GM21825 (cell line): Measurements from ENCODE around the gene STARD13.

Experiments
- ATAC-seq: cut with Tn5 transposase; IDR thresholded peaks from one replicate; pipeline ENCODE4 v1.9.1; 2021; ENCODE audit warnings: mild to moderate bottlenecking, moderate library complexity; ENCODE audit not compliant: unreplicated experiment

The STARD13 gene

GRCh38 chr13:33153421-33154404, 131.8 kb downstream of the STARD13 start:
- no peak for ATAC-seq

- ATAC-seq: no peak
Measured at GRCh38 chr13:33152389-33152788, 133.2 kb downstream of the STARD13 start.

- ATAC-seq: no peak
Measured at GRCh38 chr13:33150662-33151061, 134.9 kb downstream of the STARD13 start.

DNA sequence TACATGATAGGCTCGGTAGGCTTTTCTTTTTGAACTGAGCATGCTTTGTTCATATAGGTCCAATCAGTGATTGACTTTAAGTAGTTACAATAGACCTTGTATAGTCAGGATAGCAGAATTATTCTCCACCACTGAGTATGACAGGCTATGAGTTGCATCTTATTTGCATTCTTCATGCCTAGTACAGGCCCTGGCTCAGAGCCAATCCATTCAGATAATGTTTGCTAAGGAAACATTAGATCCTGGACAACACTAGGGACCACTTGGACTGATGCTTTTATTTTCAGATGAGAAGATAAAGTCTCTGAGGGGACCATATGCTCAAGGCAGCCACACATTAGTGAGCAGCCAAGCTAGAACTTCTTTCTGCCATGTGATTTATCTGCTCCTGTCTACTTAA, 135.4 kb downstream of the STARD13 start:
- ATAC-seq: no peak

DNA sequence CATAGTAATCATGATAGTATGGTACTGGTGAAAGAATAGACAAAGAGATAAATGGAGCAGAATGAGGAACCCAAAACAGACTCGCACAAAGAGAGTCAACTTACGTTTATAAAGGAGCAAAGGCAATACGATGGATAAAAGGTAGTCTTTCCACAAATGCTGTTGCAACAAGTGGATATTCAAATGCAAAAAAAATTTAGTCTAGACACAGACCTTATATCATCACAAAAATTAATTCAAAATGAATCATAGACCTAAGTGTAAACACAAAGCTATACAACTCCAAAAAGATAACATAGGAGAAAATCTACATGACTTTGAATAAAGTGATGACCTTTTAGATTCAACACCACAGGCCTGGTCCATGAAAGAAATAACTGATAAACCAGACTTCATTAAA, 137.7 kb downstream of the STARD13 start:
- no peak for ATAC-seq

DNA sequence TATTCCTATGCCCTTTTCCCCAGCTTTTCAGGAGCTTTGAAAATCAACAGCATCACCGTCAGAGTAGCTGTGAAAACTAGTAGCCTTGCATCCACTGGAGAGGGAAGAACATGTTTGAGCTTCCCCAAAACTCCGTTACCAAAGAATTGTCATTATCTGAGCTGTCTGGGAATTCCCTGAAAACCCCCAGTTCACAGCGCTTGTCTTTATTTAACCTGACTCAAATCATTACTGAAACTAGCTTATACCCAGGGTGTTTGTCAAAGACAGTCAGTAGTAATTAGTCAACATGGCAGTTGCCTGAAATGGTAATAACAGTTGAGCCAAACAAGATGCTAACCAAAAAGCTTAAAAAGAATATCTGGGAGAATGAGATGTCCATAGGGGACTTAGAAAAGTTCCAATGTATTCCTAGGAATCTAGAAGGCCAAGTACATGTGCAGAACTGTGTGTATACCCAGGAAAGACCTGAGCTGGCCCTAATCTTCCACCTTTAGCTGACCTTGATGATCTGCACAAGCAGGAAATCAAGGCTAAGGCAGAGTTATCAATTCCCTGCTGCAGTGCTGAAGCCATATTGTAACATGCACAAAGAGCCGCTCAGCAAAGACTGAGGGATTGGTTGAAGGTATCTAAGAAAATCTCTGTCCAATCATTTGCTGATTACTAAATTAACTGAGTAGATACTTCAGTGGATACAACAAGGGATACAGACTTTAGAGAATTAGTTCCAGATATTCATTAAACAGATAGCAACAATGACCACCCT, 138.5 kb downstream of the STARD13 start:
- ATAC-seq: peak; percentile 86

- no peak for ATAC-seq
Measured at GRCh38 chr13:33145667-33146066, 139.9 kb downstream of the STARD13 start.

DNA sequence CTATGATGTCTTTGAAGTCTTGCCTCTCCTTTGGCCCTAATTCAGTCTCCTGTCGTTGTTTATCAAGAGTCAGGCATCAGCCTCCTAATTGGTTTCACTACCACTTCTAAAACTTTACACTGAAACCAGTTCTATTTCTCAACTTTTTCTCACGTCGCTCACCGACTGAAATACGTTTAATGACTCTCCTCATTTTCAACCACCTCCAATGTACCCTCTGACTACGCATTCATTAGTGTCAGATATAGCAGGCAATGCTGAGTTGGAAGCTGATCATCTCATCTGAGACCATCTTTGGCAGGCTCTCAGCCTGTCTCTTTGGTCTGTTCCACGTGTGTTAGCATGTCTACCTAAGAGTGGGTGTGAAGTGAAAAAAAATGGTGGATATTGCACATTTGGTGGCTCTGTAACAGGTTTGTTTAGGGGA, 141.2 kb downstream of the STARD13 start:
- ATAC-seq: no peak

DNA sequence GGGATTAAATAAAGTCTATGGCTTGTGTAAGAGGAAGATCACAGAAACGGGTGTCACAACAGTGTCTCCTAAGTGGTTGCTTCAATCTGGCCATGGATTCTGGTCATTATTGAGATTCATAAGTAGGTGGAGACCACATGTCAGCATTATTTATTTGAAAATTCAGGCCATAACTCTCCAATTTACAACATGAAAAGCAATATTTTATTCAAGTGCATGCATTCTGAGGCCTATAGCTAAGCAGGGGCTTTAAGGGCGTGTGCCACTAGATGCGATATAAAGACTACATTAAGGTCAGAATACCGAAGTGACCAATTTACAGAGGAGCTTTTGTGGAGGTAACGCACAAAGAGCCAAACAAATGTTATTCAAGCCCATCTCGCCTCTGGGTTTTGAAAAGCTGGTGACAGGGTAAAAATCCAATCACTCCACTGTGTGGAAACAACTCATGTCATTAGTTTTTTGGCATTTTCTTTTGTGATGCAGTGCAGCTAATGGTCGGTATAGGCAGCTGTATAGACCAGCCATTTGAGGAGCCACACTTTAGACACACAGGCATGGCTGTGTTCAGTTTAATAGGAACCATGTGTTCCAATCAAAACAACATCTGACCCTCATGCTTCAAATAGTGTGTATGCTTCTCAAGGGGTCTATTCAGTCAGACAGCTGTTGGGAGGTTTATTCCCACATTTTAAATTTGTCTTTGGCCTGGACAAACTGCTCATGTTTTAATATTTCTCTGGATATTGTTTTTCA, 145.6 kb downstream of the STARD13 start:
- no peak for ATAC-seq

- ATAC-seq: no peak
Measured at GRCh38 chr13:33139184-33139583, 146.4 kb downstream of the STARD13 start.

- no peak for ATAC-seq
Measured at GRCh38 chr13:33138441-33138840, 147.1 kb downstream of the STARD13 start.

- ATAC-seq: no peak
Measured at GRCh38 chr13:33137721-33138120, 147.8 kb downstream of the STARD13 start.

GRCh38 chr13:33135097-33135496, 150.5 kb downstream of the STARD13 start:
- ATAC-seq: no peak

- no peak for ATAC-seq
Measured at GRCh38 chr13:33134213-33134612, 151.3 kb downstream of the STARD13 start.

DNA sequence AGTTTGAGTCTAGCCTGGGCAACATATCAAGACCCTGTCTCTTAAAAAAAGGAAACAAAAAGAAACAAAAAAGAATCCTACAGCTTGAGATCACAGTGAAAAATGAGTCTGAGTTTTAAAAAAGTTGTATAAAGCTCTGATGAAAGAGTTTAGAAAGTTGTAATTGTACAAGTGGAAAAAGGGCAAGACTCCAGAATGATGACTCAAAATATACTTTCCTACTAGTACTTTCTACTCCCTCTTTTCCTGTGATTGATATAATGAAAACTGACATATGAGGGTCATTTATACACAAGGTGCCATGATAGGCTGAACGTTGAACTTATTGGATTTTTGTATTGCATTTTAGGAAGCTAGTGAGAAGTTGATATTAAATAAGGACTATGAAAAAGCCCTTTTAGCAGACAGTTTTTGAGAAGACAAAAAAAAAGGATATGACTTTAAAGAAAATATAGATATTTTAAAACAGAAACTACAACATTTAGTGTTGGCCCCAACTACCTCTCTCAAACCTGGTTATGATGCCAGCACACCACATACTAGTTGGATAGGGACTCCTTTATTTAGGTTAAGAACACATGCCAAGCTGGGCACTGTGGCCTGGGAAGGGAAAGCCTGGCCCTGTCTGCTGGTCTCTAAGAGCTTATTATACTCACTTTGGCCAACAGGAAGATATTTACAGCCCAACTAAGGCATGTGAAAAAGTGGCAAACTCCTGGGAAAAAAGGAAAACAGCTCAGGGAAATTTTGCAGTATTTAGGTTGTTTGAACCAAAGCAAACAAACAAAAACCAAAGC, 152.7 kb downstream of the STARD13 start:
- ATAC-seq: no peak

DNA sequence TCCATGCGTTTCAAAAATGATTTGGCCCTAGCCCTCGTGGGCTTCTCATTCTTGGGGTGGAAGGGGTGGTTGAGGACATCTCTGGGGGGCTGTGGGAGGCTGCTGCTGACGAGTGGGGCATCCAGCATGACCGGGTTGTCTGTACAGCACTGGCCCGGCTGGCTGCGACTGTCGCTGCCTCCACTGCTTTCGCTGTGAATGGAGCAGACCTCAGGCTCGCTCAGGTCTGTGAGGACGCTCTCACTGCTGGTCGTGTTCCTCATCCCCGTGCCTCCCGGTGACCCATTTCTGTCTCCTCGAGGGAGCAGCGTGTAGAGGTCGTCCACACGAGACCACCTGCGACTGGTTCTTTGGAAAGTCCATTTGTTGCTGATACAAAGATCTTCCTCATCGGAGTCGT, 155.7 kb downstream of the STARD13 start:
- ATAC-seq: no peak

DNA sequence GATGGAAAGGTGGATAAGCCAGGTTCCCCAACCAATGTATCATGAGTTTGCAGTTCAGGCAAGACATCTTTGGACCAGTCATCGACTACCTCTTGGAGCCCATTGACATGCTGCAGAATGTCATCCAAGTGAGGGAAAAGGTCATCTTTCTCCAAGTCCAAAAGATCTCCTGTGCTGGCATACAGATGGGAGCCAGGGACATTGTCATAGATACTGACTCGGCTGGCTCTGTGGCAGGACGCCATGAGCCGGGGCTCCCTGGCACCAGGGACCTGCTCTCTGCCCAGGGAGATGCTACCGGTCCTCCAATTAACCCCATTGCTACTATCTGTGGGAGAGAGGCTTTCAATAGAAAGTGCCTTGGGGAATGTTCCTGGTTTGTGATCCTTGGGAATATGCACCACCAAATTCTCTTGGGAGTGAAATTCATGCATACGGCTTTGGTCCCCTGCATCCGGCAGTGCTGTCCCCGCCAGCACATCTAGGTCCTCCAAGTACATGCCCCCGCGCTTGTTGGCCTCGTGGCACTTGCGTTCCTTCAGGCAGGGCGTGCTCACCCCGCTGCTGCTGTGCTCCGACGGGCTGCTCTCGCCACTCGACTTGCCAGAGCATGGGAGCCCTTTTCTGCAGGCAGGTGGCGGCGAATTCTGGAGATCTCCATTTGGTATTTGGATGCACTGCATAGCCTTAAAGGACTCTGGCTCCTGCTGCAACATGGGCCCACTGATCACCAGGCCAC, 156.3 kb downstream of the STARD13 start:
- no peak for ATAC-seq

DNA sequence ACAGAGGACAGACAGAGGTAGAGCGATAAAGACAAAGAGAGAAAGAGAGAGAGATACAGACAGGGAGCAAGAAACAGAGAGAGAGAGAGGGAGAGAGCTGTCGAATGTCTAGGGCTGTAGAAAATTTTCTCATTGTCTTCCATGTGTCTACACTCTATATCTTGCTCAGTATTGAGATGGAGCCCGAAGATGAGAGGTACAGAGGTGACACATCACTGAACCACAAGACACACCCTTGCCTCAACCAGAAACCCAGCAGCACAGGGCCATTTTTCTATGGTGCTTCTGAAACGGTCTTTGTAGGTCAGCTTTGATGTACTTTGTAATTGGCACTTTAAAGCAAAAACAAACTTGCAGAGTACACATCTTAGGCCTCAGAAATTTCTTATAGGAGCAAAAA, 157.4 kb downstream of the STARD13 start:
- ATAC-seq: no peak

- no peak for ATAC-seq
Measured at GRCh38 chr13:33127009-33127551, 158.5 kb downstream of the STARD13 start.
